ENCODE data around the gene CA4.

The CA4 gene

DNA sequence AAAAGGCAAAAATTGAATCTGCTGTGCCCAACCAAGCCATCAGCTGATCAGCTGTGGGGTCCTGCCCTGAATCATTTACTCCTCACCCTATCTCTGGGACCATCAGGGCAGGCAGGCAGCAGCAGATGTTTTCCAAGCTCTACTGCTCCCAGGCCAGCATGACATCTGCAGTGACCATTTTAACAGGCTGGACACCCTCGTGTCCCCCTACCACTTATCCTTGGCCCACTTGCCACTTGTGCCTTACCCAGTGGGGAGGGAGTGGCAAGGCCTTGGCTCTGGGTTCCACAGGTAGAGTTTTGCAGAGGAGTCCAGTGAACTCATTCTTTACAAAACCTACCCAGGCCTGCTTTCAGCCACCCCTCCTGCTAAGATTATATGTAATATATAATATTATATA, 12.0 kb upstream of the CA4 start:
- ChIA-PET CTCF (interaction anchor here (0.7 kb wide), 1 partner anchor 298 kb away, joined by 3 read pairs; no protein-coding TSS in a partner anchor), POLR2A (no interaction called here)
- peaks cover 0 to 5% of the 10 kb centered on the region in 2 experiments; a peak in 1 of 3 replicates for H3K36me3 ChIP-seq (ENCODE audit: control insufficient read depth in 2 of 2, insufficient read depth in 1 of 2, low read length in 2 of 2)
- H3K27ac ChIP-seq (ENCODE audit: extremely low read depth, low read depth, low read length) = no peak overlapping the region
- H3K9me3 ChIP-seq (ENCODE audit: control insufficient read depth, insufficient read depth, low read depth, low read length) = no peaks in the 10 kb centered on the region
- peaks cover 6% of the 10 kb centered on the region for H3K4me1 ChIP-seq (ENCODE audit: control insufficient read depth, insufficient read depth, low read length)
- H3K4me3 ChIP-seq (ENCODE audit: low read depth, low read length) = no peak overlapping the region
- TF ChIP-seq ZNF664 (tag by site-specific recombination; IDR thresholded peaks at IDR 0.05) (no peak), GFI1B (tag by site-specific recombination; IDR thresholded peaks at IDR 0.05) (no peak), ZNF24 (tag by site-specific recombination; IDR thresholded peaks at IDR 0.05) (no peak), ZBTB21 (tag by site-specific recombination; IDR thresholded peaks at IDR 0.05) (no peak), SP2 (tag by site-specific recombination; IDR thresholded peaks at IDR 0.05) (no peak), ZNF248 (tag by site-specific recombination; IDR thresholded peaks at IDR 0.05) (no peak), ZBTB8A (tag by site-specific recombination; IDR thresholded peaks at IDR 0.05) (no peak), ZBTB20 (tag by site-specific recombination; IDR thresholded peaks at IDR 0.05) (no peak), ZNF202 (tag by site-specific recombination; IDR thresholded peaks at IDR 0.05; ENCODE audit: borderline replicate concordance) (no peak)
- TF ChIP-seq, protein P1, sequence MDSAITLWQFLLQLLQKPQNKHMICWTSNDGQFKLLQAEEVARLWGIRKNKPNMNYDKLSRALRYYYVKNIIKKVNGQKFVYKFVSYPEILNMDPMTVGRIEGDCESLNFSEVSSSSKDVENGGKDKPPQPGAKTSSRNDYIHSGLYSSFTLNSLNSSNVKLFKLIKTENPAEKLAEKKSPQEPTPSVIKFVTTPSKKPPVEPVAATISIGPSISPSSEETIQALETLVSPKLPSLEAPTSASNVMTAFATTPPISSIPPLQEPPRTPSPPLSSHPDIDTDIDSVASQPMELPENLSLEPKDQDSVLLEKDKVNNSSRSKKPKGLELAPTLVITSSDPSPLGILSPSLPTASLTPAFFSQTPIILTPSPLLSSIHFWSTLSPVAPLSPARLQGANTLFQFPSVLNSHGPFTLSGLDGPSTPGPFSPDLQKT (IDR thresholded peaks at IDR 0.05; ENCODE audit: borderline replicate concordance, low read depth, low read length) = no peak
- TF ChIP-seq, protein P2, sequence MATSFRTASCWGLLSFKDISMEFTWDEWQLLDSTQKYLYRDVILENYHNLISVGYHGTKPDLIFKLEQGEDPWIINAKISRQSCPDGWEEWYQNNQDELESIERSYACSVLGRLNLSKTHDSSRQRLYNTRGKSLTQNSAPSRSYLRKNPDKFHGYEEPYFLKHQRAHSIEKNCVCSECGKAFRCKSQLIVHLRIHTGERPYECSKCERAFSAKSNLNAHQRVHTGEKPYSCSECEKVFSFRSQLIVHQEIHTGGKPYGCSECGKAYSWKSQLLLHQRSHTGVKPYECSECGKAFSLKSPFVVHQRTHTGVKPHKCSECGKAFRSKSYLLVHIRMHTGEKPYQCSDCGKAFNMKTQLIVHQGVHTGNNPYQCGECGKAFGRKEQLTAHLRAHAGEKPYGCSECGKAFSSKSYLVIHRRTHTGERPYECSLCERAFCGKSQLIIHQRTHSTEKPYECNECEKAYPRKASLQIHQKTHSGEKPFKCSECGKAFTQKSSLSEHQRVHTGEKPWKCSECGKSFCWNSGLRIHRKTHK (tag by site-specific recombination; IDR thresholded peaks at IDR 0.05) = no peak
- TF ChIP-seq, protein P3, sequence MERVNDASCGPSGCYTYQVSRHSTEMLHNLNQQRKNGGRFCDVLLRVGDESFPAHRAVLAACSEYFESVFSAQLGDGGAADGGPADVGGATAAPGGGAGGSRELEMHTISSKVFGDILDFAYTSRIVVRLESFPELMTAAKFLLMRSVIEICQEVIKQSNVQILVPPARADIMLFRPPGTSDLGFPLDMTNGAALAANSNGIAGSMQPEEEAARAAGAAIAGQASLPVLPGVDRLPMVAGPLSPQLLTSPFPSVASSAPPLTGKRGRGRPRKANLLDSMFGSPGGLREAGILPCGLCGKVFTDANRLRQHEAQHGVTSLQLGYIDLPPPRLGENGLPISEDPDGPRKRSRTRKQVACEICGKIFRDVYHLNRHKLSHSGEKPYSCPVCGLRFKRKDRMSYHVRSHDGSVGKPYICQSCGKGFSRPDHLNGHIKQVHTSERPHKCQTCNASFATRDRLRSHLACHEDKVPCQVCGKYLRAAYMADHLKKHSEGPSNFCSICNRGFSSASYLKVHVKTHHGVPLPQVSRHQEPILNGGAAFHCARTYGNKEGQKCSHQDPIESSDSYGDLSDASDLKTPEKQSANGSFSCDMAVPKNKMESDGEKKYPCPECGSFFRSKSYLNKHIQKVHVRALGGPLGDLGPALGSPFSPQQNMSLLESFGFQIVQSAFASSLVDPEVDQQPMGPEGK (tag by site-specific recombination; IDR thresholded peaks at IDR 0.05) = no peak

DNA sequence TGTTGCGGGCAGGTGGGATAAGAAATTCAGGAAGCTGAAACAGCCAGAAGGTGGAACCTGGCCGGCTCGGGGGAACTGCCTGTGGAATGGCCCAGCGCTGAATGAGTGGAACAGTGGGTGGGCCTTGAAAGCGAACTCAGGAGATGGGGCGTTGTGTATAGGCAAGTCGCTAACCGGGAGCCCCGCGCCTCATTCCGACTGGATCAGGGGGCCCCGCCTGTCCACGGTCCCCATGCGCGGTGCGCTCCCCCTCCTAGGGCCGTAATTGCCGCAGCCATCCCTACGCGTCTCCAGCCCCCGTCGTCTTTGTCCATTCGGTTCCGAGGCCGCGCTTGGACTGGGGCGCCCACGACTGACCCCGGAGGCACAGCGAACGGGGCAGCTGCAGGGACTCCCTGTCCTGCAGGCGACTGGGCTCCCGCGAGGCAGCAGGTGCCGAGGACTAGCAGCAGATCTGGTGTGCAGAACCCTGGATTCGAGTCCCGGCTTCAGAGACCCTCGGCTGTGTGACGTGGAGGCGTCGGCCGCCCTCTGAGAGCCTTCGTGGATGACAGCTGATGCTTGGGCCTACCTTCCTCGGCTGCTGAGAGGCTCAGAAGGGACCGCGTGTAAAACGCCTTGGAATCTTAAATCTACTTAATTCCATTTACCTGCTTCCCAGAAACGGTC, 10.9 kb upstream of the CA4 start:
- peaks cover 6% of the 10 kb centered on the region for H3K4me1 ChIP-seq (ENCODE audit: control insufficient read depth, insufficient read depth, low read length)
- ChIA-PET CTCF (no interaction called here), POLR2A (interaction anchor here (0.8 kb wide), 1 partner anchor 431 kb away, joined by 3 read pairs; no protein-coding TSS in a partner anchor)
- H3K9me3 ChIP-seq (ENCODE audit: control insufficient read depth, insufficient read depth, low read depth, low read length) = no peaks in the 10 kb centered on the region
- H3K4me3 ChIP-seq (ENCODE audit: low read depth, low read length) = no peak overlapping the region
- no peaks in the 10 kb centered on the region for H3K36me3 ChIP-seq (ENCODE audit: control insufficient read depth in 2 of 2, insufficient read depth in 1 of 2, low read length in 2 of 2)
- H3K27ac ChIP-seq (ENCODE audit: extremely low read depth, low read depth, low read length) = no peak overlapping the region
- TF ChIP-seq, protein P4, sequence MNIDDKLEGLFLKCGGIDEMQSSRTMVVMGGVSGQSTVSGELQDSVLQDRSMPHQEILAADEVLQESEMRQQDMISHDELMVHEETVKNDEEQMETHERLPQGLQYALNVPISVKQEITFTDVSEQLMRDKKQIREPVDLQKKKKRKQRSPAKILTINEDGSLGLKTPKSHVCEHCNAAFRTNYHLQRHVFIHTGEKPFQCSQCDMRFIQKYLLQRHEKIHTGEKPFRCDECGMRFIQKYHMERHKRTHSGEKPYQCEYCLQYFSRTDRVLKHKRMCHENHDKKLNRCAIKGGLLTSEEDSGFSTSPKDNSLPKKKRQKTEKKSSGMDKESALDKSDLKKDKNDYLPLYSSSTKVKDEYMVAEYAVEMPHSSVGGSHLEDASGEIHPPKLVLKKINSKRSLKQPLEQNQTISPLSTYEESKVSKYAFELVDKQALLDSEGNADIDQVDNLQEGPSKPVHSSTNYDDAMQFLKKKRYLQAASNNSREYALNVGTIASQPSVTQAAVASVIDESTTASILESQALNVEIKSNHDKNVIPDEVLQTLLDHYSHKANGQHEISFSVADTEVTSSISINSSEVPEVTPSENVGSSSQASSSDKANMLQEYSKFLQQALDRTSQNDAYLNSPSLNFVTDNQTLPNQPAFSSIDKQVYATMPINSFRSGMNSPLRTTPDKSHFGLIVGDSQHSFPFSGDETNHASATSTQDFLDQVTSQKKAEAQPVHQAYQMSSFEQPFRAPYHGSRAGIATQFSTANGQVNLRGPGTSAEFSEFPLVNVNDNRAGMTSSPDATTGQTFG (tag by site-specific recombination; IDR thresholded peaks at IDR 0.05; ENCODE audit: borderline replicate concordance) = no peak
- TF ChIP-seq, protein P5, sequence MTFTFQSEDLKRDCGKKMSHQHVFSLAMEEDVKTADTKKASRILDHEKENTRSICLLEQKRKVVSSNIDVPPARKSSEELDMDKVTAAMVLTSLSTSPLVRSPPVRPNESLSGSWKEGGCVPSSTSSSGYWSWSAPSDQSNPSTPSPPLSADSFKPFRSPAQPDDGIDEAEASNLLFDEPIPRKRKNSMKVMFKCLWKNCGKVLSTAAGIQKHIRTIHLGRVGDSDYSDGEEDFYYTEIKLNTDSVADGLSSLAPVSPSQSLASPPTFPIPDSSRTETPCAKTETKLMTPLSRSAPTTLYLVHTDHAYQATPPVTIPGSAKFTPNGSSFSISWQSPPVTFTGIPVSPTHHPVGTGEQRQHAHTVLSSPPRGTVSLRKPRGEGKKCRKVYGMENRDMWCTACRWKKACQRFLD (tag by site-specific recombination; IDR thresholded peaks at IDR 0.05) = no peak
- no peak for TF ChIP-seq ZNF132 (tag by site-specific recombination; IDR thresholded peaks at IDR 0.05; ENCODE audit: borderline replicate concordance)
- no peak for TF ChIP-seq ZNF558 (tag by site-specific recombination; IDR thresholded peaks at IDR 0.05)
- TF ChIP-seq, protein P6, sequence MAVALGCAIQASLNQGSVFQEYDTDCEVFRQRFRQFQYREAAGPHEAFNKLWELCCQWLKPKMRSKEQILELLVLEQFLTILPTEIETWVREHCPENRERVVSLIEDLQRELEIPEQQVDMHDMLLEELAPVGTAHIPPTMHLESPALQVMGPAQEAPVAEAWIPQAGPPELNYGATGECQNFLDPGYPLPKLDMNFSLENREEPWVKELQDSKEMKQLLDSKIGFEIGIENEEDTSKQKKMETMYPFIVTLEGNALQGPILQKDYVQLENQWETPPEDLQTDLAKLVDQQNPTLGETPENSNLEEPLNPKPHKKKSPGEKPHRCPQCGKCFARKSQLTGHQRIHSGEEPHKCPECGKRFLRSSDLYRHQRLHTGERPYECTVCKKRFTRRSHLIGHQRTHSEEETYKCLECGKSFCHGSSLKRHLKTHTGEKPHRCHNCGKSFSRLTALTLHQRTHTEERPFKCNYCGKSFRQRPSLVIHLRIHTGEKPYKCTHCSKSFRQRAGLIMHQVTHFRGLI (tag by site-specific recombination; IDR thresholded peaks at IDR 0.05) = no peak
- TF ChIP-seq KLF10 (tag by site-specific recombination; IDR thresholded peaks at IDR 0.05) = no peak
- TF ChIP-seq ZNF202 (tag by site-specific recombination; IDR thresholded peaks at IDR 0.05; ENCODE audit: borderline replicate concordance) = no peak
- TF ChIP-seq ZNF521 (tag by site-specific recombination; IDR thresholded peaks at IDR 0.05) = no peak
- no peak for TF ChIP-seq GLI4 (tag by site-specific recombination; IDR thresholded peaks at IDR 0.05)
- TF ChIP-seq ZNF555 (tag by site-specific recombination; conservative IDR thresholded peaks at IDR 0.05) = no peak
- no peak for TF ChIP-seq ZFP37 (tag by site-specific recombination; IDR thresholded peaks at IDR 0.05)
- TF ChIP-seq ZNF211 (tag by site-specific recombination; IDR thresholded peaks at IDR 0.05; ENCODE audit: low read depth) = no peak
- no peak for TF ChIP-seq ZNF701 (tag by site-specific recombination; IDR thresholded peaks at IDR 0.05)
- no peak for TF ChIP-seq ZNF140 (tag by site-specific recombination; IDR thresholded peaks at IDR 0.05)
- no peak for TF ChIP-seq WT1 (tag by site-specific recombination; IDR thresholded peaks at IDR 0.05)

Data from HEK293 (cell line).